BE2C (cell line): ENCODE data around the gene DAD1.

ENCODE experiments used
- DNase-seq: peaks from one replicate; pipeline ENCODE4 v3.0.0-alpha.2; 2020
- H3K27me3 ChIP-seq: fragments of 250-450 bp; sonication (Bioruptor Pico); 2 replicates; pipeline ENCODE4 v1.5.1; 2020; ENCODE audit warnings: mild to moderate bottlenecking
- H3K36me3 ChIP-seq: fragments of 250-450 bp; sonication (Bioruptor Pico); 2 replicates; pipeline ENCODE4 v1.5.1; 2020; ENCODE audit warnings: mild to moderate bottlenecking
- H3K4me1 ChIP-seq: fragments of 250-450 bp; sonication (Bioruptor Pico); 2 replicates; pipeline ENCODE4 v1.5.1; 2020
- H3K4me3 ChIP-seq: 2 replicates; pipeline ENCODE4 v1.5.1; 2011; ENCODE audit warnings: low read depth, low read length
- H3K9me3 ChIP-seq: fragments of 250-450 bp; sonication (Bioruptor Pico); 2 replicates; pipeline ENCODE4 v1.5.1; 2020
- TF ChIP-seq, protein P1 (sequence below): IDR thresholded peaks from 2 replicates; pipeline ENCODE4 v1.5.1; 2012; ENCODE audit warnings: mild to moderate bottlenecking, low read depth, low read length

Gene DAD1

GRCh38 chr14:22549981-22550673 is 38.9 kb downstream of the DAD1 start:
- Histone ChIP-seq H3K9me3 (no peaks in the 10 kb centered on the region), H3K36me3 (no peaks in the 10 kb centered on the region), H3K4me3 (no peak overlapping the region), H3K4me1 (no peaks in the 10 kb centered on the region), H3K27me3 (no peaks in the 10 kb centered on the region)
- TF ChIP-seq, protein P1, sequence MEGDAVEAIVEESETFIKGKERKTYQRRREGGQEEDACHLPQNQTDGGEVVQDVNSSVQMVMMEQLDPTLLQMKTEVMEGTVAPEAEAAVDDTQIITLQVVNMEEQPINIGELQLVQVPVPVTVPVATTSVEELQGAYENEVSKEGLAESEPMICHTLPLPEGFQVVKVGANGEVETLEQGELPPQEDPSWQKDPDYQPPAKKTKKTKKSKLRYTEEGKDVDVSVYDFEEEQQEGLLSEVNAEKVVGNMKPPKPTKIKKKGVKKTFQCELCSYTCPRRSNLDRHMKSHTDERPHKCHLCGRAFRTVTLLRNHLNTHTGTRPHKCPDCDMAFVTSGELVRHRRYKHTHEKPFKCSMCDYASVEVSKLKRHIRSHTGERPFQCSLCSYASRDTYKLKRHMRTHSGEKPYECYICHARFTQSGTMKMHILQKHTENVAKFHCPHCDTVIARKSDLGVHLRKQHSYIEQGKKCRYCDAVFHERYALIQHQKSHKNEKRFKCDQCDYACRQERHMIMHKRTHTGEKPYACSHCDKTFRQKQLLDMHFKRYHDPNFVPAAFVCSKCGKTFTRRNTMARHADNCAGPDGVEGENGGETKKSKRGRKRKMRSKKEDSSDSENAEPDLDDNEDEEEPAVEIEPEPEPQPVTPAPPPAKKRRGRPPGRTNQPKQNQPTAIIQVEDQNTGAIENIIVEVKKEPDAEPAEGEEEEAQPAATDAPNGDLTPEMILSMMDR: no peak
- no peak for DNase-seq

DNA sequence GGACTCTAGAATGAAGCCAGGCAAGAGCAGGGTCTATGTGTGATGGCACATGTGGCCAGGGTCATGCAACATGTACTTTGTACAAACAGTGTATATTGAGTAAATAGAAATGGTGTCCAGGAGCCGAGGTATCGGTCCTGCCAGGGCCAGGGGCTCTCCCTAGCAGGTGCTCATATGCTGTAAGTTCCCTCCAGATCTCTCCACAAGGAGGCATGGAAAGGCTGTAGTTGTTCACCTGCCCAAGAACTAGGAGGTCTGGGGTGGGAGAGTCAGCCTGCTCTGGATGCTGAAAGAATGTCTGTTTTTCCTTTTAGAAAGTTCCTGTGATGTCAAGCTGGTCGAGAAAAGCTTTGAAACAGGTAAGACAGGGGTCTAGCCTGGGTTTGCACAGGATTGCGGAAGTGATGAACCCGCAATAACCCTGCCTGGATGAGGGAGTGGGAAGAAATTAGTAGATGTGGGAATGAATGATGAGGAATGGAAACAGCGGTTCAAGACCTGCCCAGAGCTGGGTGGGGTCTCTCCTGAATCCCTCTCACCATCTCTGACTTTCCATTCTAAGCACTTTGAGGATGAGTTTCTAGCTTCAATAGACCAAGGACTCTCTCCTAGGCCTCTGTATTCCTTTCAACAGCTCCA is 39.6 kb downstream of the DAD1 start:
- H3K36me3 ChIP-seq: no peaks in the 10 kb centered on the region
- no peaks in the 10 kb centered on the region for H3K27me3 ChIP-seq
- TF ChIP-seq, protein P1: no peak
- no peak overlapping the region for H3K4me3 ChIP-seq
- H3K4me1 ChIP-seq: no peaks in the 10 kb centered on the region
- DNase-seq: no peak
- H3K9me3 ChIP-seq: no peaks in the 10 kb centered on the region

GRCh38 chr14:22547948-22548750 is 40.9 kb downstream of the DAD1 start:
- Histone ChIP-seq H3K4me3 (no peak overlapping the region), H3K4me1 (no peaks in the 10 kb centered on the region), H3K36me3 (no peaks in the 10 kb centered on the region), H3K27me3 (no peaks in the 10 kb centered on the region), H3K9me3 (no peaks in the 10 kb centered on the region)
- TF ChIP-seq, protein P1: no peak
- DNase-seq: no peak

DNA sequence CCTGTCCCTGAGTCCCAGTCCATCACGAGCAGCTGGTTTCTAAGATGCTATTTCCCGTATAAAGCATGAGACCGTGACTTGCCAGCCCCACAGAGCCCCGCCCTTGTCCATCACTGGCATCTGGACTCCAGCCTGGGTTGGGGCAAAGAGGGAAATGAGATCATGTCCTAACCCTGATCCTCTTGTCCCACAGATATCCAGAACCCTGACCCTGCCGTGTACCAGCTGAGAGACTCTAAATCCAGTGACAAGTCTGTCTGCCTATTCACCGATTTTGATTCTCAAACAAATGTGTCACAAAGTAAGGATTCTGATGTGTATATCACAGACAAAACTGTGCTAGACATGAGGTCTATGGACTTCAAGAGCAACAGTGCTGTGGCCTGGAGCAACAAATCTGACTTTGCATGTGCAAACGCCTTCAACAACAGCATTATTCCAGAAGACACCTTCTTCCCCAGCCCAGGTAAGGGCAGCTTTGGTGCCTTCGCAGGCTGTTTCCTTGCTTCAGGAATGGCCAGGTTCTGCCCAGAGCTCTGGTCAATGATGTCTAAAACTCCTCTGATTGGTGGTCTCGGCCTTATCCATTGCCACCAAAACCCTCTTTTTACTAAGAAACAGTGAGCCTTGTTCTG is 41.6 kb downstream of the DAD1 start:
- Histone ChIP-seq H3K9me3 (no peaks in the 10 kb centered on the region), H3K4me1 (peaks cover 3% of the 10 kb centered on the region; the same call in 1 of the 2 replicates), H3K4me3 (no peak overlapping the region), H3K27me3 (no peaks in the 10 kb centered on the region), H3K36me3 (no peaks in the 10 kb centered on the region)
- DNase-seq: no peak
- TF ChIP-seq, protein P1: no peak

GRCh38 chr14:22546722-22547071 is 42.3 kb downstream of the DAD1 start:
- no peaks in the 10 kb centered on the region for H3K27me3 ChIP-seq
- TF ChIP-seq, protein P1: no peak
- no peaks in the 10 kb centered on the region for H3K36me3 ChIP-seq
- no peaks in the 10 kb centered on the region for H3K9me3 ChIP-seq
- peaks cover 4% of the 10 kb centered on the region; the same call in 1 of the 2 replicates for H3K4me1 ChIP-seq
- DNase-seq: no peak
- no peak overlapping the region for H3K4me3 ChIP-seq
